ENCODE results near the gene TMPRSS7.

Gene TMPRSS7

DNA sequence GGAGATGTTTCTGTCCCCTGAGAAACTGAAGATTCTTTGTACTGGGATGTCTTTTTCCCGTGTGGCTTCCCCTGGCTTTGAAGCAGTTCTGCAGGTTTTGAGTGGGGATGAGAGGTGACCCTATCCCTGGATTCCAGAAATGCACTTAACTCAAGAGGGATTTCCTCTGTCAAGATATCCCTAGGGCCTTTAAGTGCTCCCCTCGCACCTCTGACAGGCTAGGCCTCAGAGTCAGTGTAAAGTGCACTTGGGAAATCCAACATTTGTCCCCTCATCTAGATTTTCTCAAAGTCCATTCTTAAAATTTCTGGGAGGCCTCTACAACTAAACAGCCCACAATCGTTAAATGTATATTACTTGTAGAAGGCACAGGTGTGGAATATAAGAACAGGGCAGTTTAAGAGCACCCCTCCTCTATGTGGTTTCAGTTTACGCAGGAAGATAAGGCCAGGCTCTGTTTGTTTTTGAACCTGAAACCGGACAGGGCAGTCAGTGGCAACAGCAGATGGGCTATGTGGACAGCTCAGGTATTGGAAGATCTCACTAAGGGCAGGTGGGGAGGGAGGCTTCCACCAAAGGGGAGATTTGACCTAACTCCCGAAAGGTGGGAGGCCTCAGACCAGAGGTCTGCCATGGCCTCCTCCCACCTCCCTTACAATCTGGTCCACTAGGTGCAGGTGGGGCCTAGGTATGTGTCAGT, 56.5 kb downstream of the TMPRSS7 start:
- no peak overlapping the region for H3K27ac ChIP-seq
- DNase-seq = no peak
- TF ChIP-seq, protein P1, sequence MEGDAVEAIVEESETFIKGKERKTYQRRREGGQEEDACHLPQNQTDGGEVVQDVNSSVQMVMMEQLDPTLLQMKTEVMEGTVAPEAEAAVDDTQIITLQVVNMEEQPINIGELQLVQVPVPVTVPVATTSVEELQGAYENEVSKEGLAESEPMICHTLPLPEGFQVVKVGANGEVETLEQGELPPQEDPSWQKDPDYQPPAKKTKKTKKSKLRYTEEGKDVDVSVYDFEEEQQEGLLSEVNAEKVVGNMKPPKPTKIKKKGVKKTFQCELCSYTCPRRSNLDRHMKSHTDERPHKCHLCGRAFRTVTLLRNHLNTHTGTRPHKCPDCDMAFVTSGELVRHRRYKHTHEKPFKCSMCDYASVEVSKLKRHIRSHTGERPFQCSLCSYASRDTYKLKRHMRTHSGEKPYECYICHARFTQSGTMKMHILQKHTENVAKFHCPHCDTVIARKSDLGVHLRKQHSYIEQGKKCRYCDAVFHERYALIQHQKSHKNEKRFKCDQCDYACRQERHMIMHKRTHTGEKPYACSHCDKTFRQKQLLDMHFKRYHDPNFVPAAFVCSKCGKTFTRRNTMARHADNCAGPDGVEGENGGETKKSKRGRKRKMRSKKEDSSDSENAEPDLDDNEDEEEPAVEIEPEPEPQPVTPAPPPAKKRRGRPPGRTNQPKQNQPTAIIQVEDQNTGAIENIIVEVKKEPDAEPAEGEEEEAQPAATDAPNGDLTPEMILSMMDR (IDR thresholded peaks at IDR 0.05; ENCODE audit: low read depth, low read length, missing control alignments) = no peak
- H3K4me3 ChIP-seq (ENCODE audit: low read depth, low read length) = no peak overlapping the region
- no peaks in the 10 kb centered on the region for H3K27me3 ChIP-seq (replicated peaks)
- peaks cover 2% of the 10 kb centered on the region for H3K36me3 ChIP-seq (replicated peaks)
- in situ Hi-C loops (cut with HindIII; ENCODE audit: low pct_ligation_motif_present, low sequenced_read_pairs) = no loop called here

DNA sequence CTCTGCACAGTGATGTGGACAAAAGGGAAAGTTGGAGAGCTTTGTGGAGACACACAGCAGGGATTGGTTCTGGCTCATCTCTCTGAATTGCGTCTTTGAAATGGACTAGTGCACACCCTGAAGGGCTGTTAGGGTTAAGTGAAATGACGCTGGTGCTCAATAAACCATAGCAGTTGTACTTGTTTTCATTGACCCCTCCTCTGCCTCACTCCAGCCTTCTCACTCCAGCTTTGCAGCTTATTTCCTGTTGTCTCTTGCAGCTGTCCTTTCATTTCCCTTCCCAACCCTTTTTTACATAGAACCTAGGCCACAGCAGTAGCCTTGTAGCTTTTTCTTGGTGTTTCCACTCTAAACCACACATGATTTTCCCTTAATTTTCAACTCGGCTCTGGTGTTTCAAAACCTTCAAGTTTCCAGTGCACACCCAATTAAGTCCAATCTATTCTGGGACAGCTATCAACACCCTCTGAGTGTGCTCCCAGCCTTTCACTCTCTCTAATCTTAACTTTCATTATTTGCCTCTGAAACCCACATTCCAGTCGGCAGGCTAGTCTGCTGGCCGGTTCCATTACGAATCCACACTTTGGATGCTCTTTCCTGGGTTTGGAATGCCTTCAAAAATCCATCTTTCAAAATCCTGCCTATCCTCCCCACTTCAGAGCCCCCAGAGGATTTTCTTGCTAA, 58.1 kb downstream of the TMPRSS7 start:
- peak overlapping the region; percentile 4 for H3K27ac ChIP-seq
- TF ChIP-seq, protein P1 (IDR thresholded peaks at IDR 0.05; ENCODE audit: low read depth, low read length, missing control alignments) = no peak
- in situ Hi-C loops (cut with HindIII; ENCODE audit: low pct_ligation_motif_present, low sequenced_read_pairs) = no loop called here
- H3K4me3 ChIP-seq (ENCODE audit: low read depth, low read length) = no peak overlapping the region
- DNase-seq = peak; percentile 33
- H3K27me3 ChIP-seq (replicated peaks) = no peaks in the 10 kb centered on the region
- H3K36me3 ChIP-seq (replicated peaks) = peaks cover 2% of the 10 kb centered on the region

DNA sequence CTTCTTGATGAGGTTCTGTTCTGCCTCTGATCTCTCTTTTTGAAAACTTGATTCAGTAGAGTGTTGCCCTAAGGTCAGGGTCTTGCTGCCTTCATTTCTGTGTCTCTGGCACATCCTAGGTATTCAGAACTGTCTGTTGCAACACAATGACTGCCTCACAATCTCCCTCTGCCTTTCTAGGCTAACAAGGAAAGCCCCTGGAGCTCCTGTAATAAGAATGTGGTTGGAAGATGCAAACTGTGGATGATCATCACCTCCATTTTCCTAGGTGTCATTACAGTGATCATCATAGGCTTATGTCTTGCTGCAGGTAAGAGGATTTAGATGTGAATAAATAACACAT, 58.6 kb downstream of the TMPRSS7 start:
- TF ChIP-seq, protein P1 (IDR thresholded peaks at IDR 0.05; ENCODE audit: low read depth, low read length, missing control alignments) = no peak
- Histone ChIP-seq H3K27ac (peak overlapping the region; percentile 4), H3K27me3 (replicated peaks) (no peaks in the 10 kb centered on the region), H3K36me3 (replicated peaks) (peaks cover 2% of the 10 kb centered on the region), H3K4me3 (ENCODE audit: low read depth, low read length) (no peak overlapping the region)
- in situ Hi-C loops (cut with HindIII; ENCODE audit: low pct_ligation_motif_present, low sequenced_read_pairs) = no loop called here
- DNase-seq = no peak

DNA sequence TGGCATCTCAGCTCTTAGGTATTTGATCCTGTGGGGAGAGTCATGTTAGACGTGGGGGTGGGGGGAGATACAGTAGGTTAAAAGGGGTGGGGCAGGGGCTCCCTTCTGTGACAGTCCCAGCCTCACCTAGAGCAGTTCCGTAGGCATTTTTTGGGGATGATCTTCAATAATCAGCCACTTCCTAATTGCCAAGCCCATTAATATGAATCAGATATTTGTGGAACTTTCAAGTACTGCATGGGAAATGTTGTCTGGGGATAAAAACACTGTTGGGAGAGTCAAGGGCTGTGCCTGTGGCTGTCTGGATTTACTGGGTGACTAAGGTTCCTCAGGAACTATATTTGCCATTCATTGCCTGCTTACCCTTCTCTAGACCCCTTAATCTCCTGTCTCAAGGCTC, 61.2 kb downstream of the TMPRSS7 start:
- TF ChIP-seq, protein P1 (IDR thresholded peaks at IDR 0.05; ENCODE audit: low read depth, low read length, missing control alignments) = no peak
- no peak for DNase-seq
- no peak overlapping the region for H3K4me3 ChIP-seq (ENCODE audit: low read depth, low read length)
- no peaks in the 10 kb centered on the region for H3K27me3 ChIP-seq (replicated peaks)
- peaks cover 2% of the 10 kb centered on the region for H3K36me3 ChIP-seq (replicated peaks)
- in situ Hi-C loops (cut with HindIII; ENCODE audit: low pct_ligation_motif_present, low sequenced_read_pairs) = no loop called here
- H3K27ac ChIP-seq = no peak overlapping the region

DNA sequence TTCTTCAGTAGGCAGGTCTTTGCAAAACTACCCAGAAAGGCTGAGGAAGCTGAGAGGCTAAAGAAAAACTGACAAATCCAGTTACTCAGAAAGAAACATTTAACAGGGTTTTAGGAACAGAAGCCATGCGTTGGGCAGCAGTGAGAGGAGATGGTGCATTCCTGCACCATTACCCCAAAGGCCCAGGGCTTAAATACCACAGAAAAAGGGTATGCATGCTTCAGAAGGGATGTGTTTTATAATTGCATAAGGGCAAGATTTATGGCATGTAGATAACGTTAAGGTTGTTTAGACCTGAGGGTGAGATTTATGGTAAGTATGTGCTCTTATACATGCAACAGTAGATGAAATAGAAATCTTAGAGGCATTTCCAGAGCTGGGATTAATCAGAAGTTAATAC, 61.6 kb downstream of the TMPRSS7 start:
- in situ Hi-C loops (cut with HindIII; ENCODE audit: low pct_ligation_motif_present, low sequenced_read_pairs) = no loop called here
- H3K36me3 ChIP-seq (replicated peaks) = peaks cover 2% of the 10 kb centered on the region
- no peaks in the 10 kb centered on the region for H3K27me3 ChIP-seq (replicated peaks)
- no peak for DNase-seq
- H3K4me3 ChIP-seq (ENCODE audit: low read depth, low read length) = no peak overlapping the region
- H3K27ac ChIP-seq = no peak overlapping the region
- TF ChIP-seq, protein P1 (IDR thresholded peaks at IDR 0.05; ENCODE audit: low read depth, low read length, missing control alignments) = no peak
